A549 (cell line): ENCODE results near the gene DRC7. TPM values are rescaled to one million over a fixed set of nuclear protein-coding genes. Genes with fewer than 3 reads are reported as not detected.

ENCODE experiments used
- ATAC-seq, 2 experiments: fragments of 200-7000 bp in 1 of 2; fragments of >200 bp in 1 of 2; cut with Nextera tagmentation in 1 of 2; cut with Tn5 transposase in 1 of 2; 3 replicates each; pipeline versions ENCODE4 v1.8.0 to v1.9.1; 2018 to 2020; ENCODE audit warnings: mild to moderate bottlenecking in 1 of 2, moderate library complexity in 1 of 2
- CTCF ChIA-PET: fragments of 300-600 bp; sonication (Branson Sonifier 250); formaldehyde crosslinking; extraction: SDS; loops from one replicate; lab custom pipeline; 2021; ENCODE audit warnings: antibody characterized with exemption, inconsistent platforms; lab: Yijun Ruan, JAX
- POLR2A ChIA-PET: fragments of 350-600 bp; formaldehyde crosslinking; extraction: SDS; loops from one replicate; lab custom pipeline; 2021; ENCODE audit warnings: antibody characterized with exemption, inconsistent platforms; lab: Yijun Ruan, JAX
- DNase-seq, 2 experiments: peaks; one replicate each; pipeline versions ENCODE4 v3.0.0 to v3.0.0-alpha.2; 2011 to 2016; ENCODE audit warnings: low read depth in 1 of 2, low spot score in 1 of 2
- FAIRE-seq: peaks from 2 replicates; lab custom pipeline; 2011; peaks lifted over from hg19 to GRCh38; lab: Jason Lieb, UNC
- H3K27ac ChIP-seq, 2 experiments: fragments of >200 bp; sonication (Bioruptor Twin); formaldehyde crosslinking; 3 replicates each; pipeline ENCODE4 v1.5.1; 2016 to 2017
- H3K4me1 ChIP-seq: fragments of >200 bp; sonication (Bioruptor Twin); formaldehyde crosslinking; 3 replicates; pipeline ENCODE4 v1.6.1; 2016
- H3K4me2 ChIP-seq: fragments of >200 bp; sonication (Bioruptor Twin); formaldehyde crosslinking; 3 replicates; pipeline ENCODE4 v1.6.1; 2016
- H3K4me3 ChIP-seq: fragments of >200 bp; sonication (Bioruptor Twin); formaldehyde crosslinking; 3 replicates; pipeline ENCODE4 v1.5.1; 2016
- H3K9me3 ChIP-seq: fragments of >200 bp; sonication (Bioruptor Twin); formaldehyde crosslinking; 3 replicates; pipeline ENCODE4 v1.6.1; 2016
- ATOH8 ChIP-seq: fragments of 250-450 bp; sonication (Bioruptor Pico); IDR thresholded peaks from 2 replicates; pipeline ENCODE4 v1.5.0; 2020; ENCODE audit warnings: low read depth, mild to moderate bottlenecking, moderate library complexity
- BCL3 ChIP-seq: fragments of >200 bp; sonication (Bioruptor Twin); formaldehyde crosslinking; IDR thresholded peaks from 3 replicates; pipeline ENCODE4 v1.6.1; 2016
- CBX2 ChIP-seq: fragments of 200-600 bp; sonication (generic); IDR thresholded peaks from 2 replicates; pipeline ENCODE4 v1.6.1; 2016; ENCODE audit warnings: low read depth, mild to moderate bottlenecking, borderline replicate concordance
- CEBPB ChIP-seq, 2 experiments: fragments of >200 bp in 1 of 2; sonication (Bioruptor Twin) in 1 of 2; formaldehyde crosslinking in 1 of 2; IDR thresholded peaks; 2 replicates each; pipeline ENCODE4 v1.6.1; 2012 to 2016
- CHD2 ChIP-seq: fragments of 150-350 bp; IDR thresholded peaks from 2 replicates; pipeline ENCODE4 v1.6.1; 2014; ENCODE audit warnings: low read length; ENCODE audit not compliant: partially characterized antibody
- ELK1 ChIP-seq: fragments of 150-350 bp; IDR thresholded peaks from 2 replicates; pipeline ENCODE4 v1.6.1; 2014; ENCODE audit warnings: low read depth, mild to moderate bottlenecking, low read length
- HES2 ChIP-seq: fragments of >200 bp; sonication (Bioruptor Twin); formaldehyde crosslinking; IDR thresholded peaks from 2 replicates; pipeline ENCODE4 v1.6.1; 2016
- HOXB13 ChIP-seq: fragments of 250-450 bp; sonication (Bioruptor Pico); IDR thresholded peaks from 2 replicates; pipeline ENCODE4 v1.5.0; 2020; ENCODE audit warnings: low read depth, mild to moderate bottlenecking, moderate library complexity
- JUN ChIP-seq, 2 experiments: fragments of >200 bp; sonication (Bioruptor Twin); formaldehyde crosslinking; IDR thresholded peaks; 2 replicates in 1 of 2; 3 replicates in 1 of 2; pipeline ENCODE4 v1.6.1; 2016 to 2017
- JUNB ChIP-seq: fragments of >200 bp; sonication (Bioruptor Twin); formaldehyde crosslinking; IDR thresholded peaks from 2 replicates; pipeline ENCODE4 v1.6.1; 2016
- KDM5A ChIP-seq: fragments of 200-600 bp; sonication (generic); IDR thresholded peaks from 2 replicates; pipeline ENCODE4 v1.6.1; 2016; ENCODE audit warnings: antibody characterized with exemption, mild to moderate bottlenecking
- MAZ ChIP-seq: fragments of 150-350 bp; IDR thresholded peaks from 2 replicates; pipeline ENCODE4 v1.6.1; 2014; ENCODE audit warnings: antibody characterized with exemption, low read depth, low read length, borderline replicate concordance
- NFE2L2 ChIP-seq: fragments of 150-350 bp; conservative IDR thresholded peaks from 2 replicates; pipeline ENCODE4 v1.6.1; 2014; ENCODE audit warnings: low read length
- NPAS2 ChIP-seq: fragments of 250-450 bp; sonication (Bioruptor Pico); IDR thresholded peaks from 2 replicates; pipeline ENCODE4 v1.8.0; 2022; ENCODE audit warnings: mild to moderate bottlenecking, moderate library complexity, borderline replicate concordance
- NR3C1 ChIP-seq: fragments of >200 bp; sonication (Bioruptor Twin); formaldehyde crosslinking; IDR thresholded peaks from 3 replicates; pipeline ENCODE4 v1.6.1; 2017
- PHF8 ChIP-seq: fragments of 200-600 bp; sonication (generic); IDR thresholded peaks from 2 replicates; pipeline ENCODE4 v1.6.1; 2016; ENCODE audit warnings: low read depth, mild to moderate bottlenecking, antibody characterized with exemption, moderate library complexity, borderline replicate concordance
- ZFP36 ChIP-seq: fragments of 450-650 bp; IDR thresholded peaks from 2 replicates; pipeline ENCODE4 v1.6.1; 2014; ENCODE audit warnings: borderline replicate concordance; ENCODE audit not compliant: partially characterized antibody
- WGBS: methylation state at CpG from one replicate; pipeline ENCODE4 v1.1.6; 2017; ENCODE audit errors: missing lambda C conversion rate; 5-methylcytosine and 5-hydroxymethylcytosine counted together
- polyA plus RNA-seq, 4 experiments: library from polyadenylated mRNA; depleted of rRNA in 3 of 4; stranded (reverse); fragments of >200 nt; fragmentation: RNase III in 1 of 4; extraction: RNeasy Plus Mini Kit Qiagen cat#74134 plus additional on column Dnase treatment in 1 of 4; gene quantifications; 2 replicates in 3 of 4; 3 replicates in 1 of 4; pipeline ENCODE4 v1.2.3, GENCODE V29; 2011 to 2017

The DRC7 gene
- polyA plus RNA-seq, 2 of the 4 experiments (the other 2 are of a cell fraction), result 0.10 to 0.28 TPM

- POLR2A ChIA-PET, result no interaction called here
- no peak for FAIRE-seq
- DNase-seq, result no peak
These were observed 10.7 kb upstream of the DRC7 start for GRCh38 chr16:57683636-57684545.

GRCh38 chr16:57684626-57685358 lies 9.8 kb upstream of the DRC7 start:
- Histone ChIP-seq H3K4me1 (peaks cover 12% of the 10 kb centered on the region), H3K4me3 (no peak overlapping the region), H3K27ac (no peak overlapping the region), H3K4me2 (no peak overlapping the region), H3K9me3 (no peaks in the 10 kb centered on the region)
- ATAC-seq (no peak), FAIRE-seq (no peak), DNase-seq (no peak)
- CTCF ChIA-PET, result interaction anchor here (1.0 to 6.0 kb wide), 7 partner anchors 12 to 108 kb away, joined by 3 to 34 read pairs (median 4); no protein-coding TSS in a partner anchor
- 88% methylated on average over 8 of the region's 8 CpGs for WGBS
- no peak for TF ChIP-seq NPAS2 (CRISPR knock-in tag)
- TF ChIP-seq HOXB13 (CRISPR knock-in tag), result no peak
- TF ChIP-seq CHD2, result no peak
- TF ChIP-seq ELK1, result no peak
- no peak for TF ChIP-seq MAZ
- no peak for TF ChIP-seq PHF8
- no peak for TF ChIP-seq JUNB
- TF ChIP-seq CBX2, result no peak
- TF ChIP-seq HES2, result no peak
- no peak for TF ChIP-seq JUN (IDR thresholded peaks at IDR 0.05)
- no peak for TF ChIP-seq BCL3
- no peak for TF ChIP-seq ZFP36
- POLR2A ChIA-PET, result no interaction called here

More at GRCh38 chr16:57683636-57684545, 10.7 kb upstream of the DRC7 start:
- no peaks in the 10 kb centered on the region for H3K9me3 ChIP-seq
- H3K4me3 ChIP-seq, result no peak overlapping the region
- H3K4me1 ChIP-seq, result peaks cover 3% of the 10 kb centered on the region
- H3K27ac ChIP-seq, result no peak overlapping the region
- H3K4me2 ChIP-seq, result no peak overlapping the region
- TF ChIP-seq KDM5A (no peak), ATOH8 (CRISPR knock-in tag) (no peak), CEBPB (IDR thresholded peaks at IDR 0.05) (no peak), NFE2L2 (no peak), NR3C1 (no peak)
- TF ChIP-seq, all 56 proteins: peak for 0
- no peak for ATAC-seq
- CTCF ChIA-PET, result interaction anchor here (1.1 to 6.0 kb wide), 6 partner anchors 11 to 107 kb away, joined by 3 to 34 read pairs (median 4); no protein-coding TSS in a partner anchor
- WGBS, result 81% methylated on average over 18 of the region's 18 CpGs
